HG03439 (cell line): ENCODE measurements around the gene PRAMEF27.
"Not testable (repeated sequence)": the region's sequence is repeated elsewhere in the genome, so short reads cannot be mapped to it uniquely, and the experiment has no call there.

Experiments used
- ATAC-seq: cut with Tn5 transposase; IDR thresholded peaks from one replicate; pipeline ENCODE4 v1.9.1; 2021; ENCODE audit warnings: mild to moderate bottlenecking, moderate library complexity; ENCODE audit not compliant: unreplicated experiment

PRAMEF27 gene

GRCh38 chr1:13056475-13056874 lies at the start of gene PRAMEF27:
Gene PRAMEF27, minus strand, starts transcription at chr1:13056575. Its CDS starts 2,916 bp downstream, at chr1:13053659.
- not testable (repeated sequence) for ATAC-seq

GRCh38 chr1:13070474-13070873 lies 14.1 kb upstream of the PRAMEF27 start, which contains the start of gene PRAMEF25:
Gene PRAMEF25, plus strand, starts transcription at chr1:13070774. Its CDS starts 2,920 bp downstream, at chr1:13073694.
- ATAC-seq = not testable (repeated sequence)

- not testable (repeated sequence) for ATAC-seq
Measured at GRCh38 chr1:13019846-13020245, 36.5 kb downstream of the PRAMEF27 start.

GRCh38 chr1:13011932-13012331 lies 44.4 kb downstream of the PRAMEF27 start:
- ATAC-seq = not testable (repeated sequence)

- not testable (repeated sequence) for ATAC-seq
Measured at GRCh38 chr1:13009348-13009747, 47.0 kb downstream of the PRAMEF27 start.

- not testable (repeated sequence) for ATAC-seq
Measured at GRCh38 chr1:13005732-13006131, 50.6 kb downstream of the PRAMEF27 start.
